Neural progenitor cell (in vitro differentiated cells): ENCODE data around the gene PCSK9. TPM values are rescaled to one million over a fixed set of nuclear protein-coding genes. Genes with fewer than 3 reads are reported as not detected.
A peak's percentile ranks its signal among the peaks of the same experiment; 100 is the strongest.

Experiments
- DNase-seq: peaks from one replicate; pipeline ENCODE4 v3.0.0-alpha.2; 2016; ENCODE audit warnings: low spot score
- H2AFZ ChIP-seq: fragments of 200-600 bp; sonication (generic); replicated peaks from 2 replicates; pipeline ENCODE4 v1.6.1; 2016; ENCODE audit warnings: antibody characterized with exemption
- H3F3A ChIP-seq: fragments of 200-600 bp; sonication (generic); 2 replicates; pipeline ENCODE4 v1.6.1; 2016; ENCODE audit warnings: antibody characterized with exemption, low read depth
- H3K27ac ChIP-seq: fragments of 200-600 bp; sonication (generic); 2 replicates; pipeline ENCODE4 v1.5.1; 2016; ENCODE audit warnings: mild to moderate bottlenecking
- H3K27me3 ChIP-seq: fragments of 200-600 bp; sonication (generic); 2 replicates; pipeline ENCODE4 v1.6.1; 2016; ENCODE audit warnings: mild to moderate bottlenecking, moderate library complexity
- H3K36me3 ChIP-seq: fragments of 200-600 bp; sonication (generic); 2 replicates; pipeline ENCODE4 v1.5.1; 2016
- H3K4me1 ChIP-seq: fragments of 200-600 bp; sonication (generic); 2 replicates; pipeline ENCODE4 v1.6.1; 2016; ENCODE audit warnings: mixed run types
- H3K4me2 ChIP-seq: fragments of 200-600 bp; sonication (generic); 2 replicates; pipeline ENCODE4 v1.6.1; 2016
- H3K4me3 ChIP-seq: fragments of 200-600 bp; sonication (generic); 2 replicates; pipeline ENCODE4 v1.5.1; 2016
- H3K79me2 ChIP-seq: fragments of 200-600 bp; sonication (generic); 2 replicates; pipeline ENCODE4 v1.6.1; 2016; ENCODE audit warnings: low read depth
- H3K9ac ChIP-seq: fragments of 200-600 bp; sonication (generic); 2 replicates; pipeline ENCODE4 v1.6.1; 2016
- H3K9me3 ChIP-seq: fragments of 200-600 bp; sonication (generic); 2 replicates; pipeline ENCODE4 v1.5.1; 2016; ENCODE audit warnings: low read depth
- H4K20me1 ChIP-seq: fragments of 200-600 bp; sonication (generic); 2 replicates; pipeline ENCODE4 v1.6.1; 2016; ENCODE audit warnings: low read depth
- H3K27ac Mint-ChIP-seq: 3 replicates; pipeline ENCODE4 v1.8.0; 2021; ENCODE audit warnings: mixed read lengths
- H3K27me3 Mint-ChIP-seq: 2 replicates; pipeline ENCODE4 v1.8.0; 2022; ENCODE audit warnings: low read depth, mild to moderate bottlenecking, inconsistent platforms, moderate library complexity, mixed read lengths; ENCODE audit not compliant: insufficient read depth
- H3K36me3 Mint-ChIP-seq: 3 replicates; pipeline ENCODE4 v1.8.0; 2021; ENCODE audit warnings: mixed read lengths
- H3K4me1 Mint-ChIP-seq: 3 replicates; pipeline ENCODE4 v1.8.0; 2021; ENCODE audit warnings: mixed read lengths
- H3K4me3 Mint-ChIP-seq: 3 replicates; pipeline ENCODE4 v1.8.0; 2021; ENCODE audit warnings: mild to moderate bottlenecking, moderate library complexity, mixed read lengths
- H3K9me3 Mint-ChIP-seq: 3 replicates; pipeline ENCODE4 v1.8.0; 2020; ENCODE audit warnings: mixed read lengths
- EZH2 ChIP-seq: fragments of 200-600 bp; sonication (generic); IDR thresholded peaks from 2 replicates; pipeline ENCODE4 v1.6.1; 2017; ENCODE audit warnings: antibody characterized with exemption, mild to moderate bottlenecking, moderate library complexity
- EZH2phosphoT487 ChIP-seq: fragments of 200-600 bp; sonication (generic); IDR thresholded peaks from 2 replicates; pipeline ENCODE4 v1.6.1; 2017; ENCODE audit warnings: antibody characterized with exemption
- total RNA-seq: library from RNA; depleted of rRNA; stranded (reverse); fragments of >200 nt; gene quantifications from 2 replicates; pipeline ENCODE4 v1.2.3, GENCODE V29; 2015; ENCODE audit warnings: low replicate concordance
- TF ChIP-seq, protein P1 (sequence below): fragments of 200-600 bp; sonication (generic); IDR thresholded peaks from 2 replicates; pipeline ENCODE4 v1.5.1; 2017; ENCODE audit warnings: antibody characterized with exemption, mild to moderate bottlenecking

The PCSK9 gene
- total RNA-seq, 1 donor from 2014 or later, result 4.5 TPM

- no peaks in the 10 kb centered on the region for H3K4me1 Mint-ChIP-seq
- DNase-seq, result no peak
- Histone ChIP-seq H4K20me1 (no peaks in the 10 kb centered on the region), H2AFZ (no peak overlapping the region), H3K79me2 (no peaks in the 10 kb centered on the region), H3K27me3 (no peaks in the 10 kb centered on the region), H3K36me3 (peaks cover 24% of the 10 kb centered on the region), H3K9ac (no peak overlapping the region), H3K4me3 (no peak overlapping the region), H3K27ac (no peak overlapping the region), H3K4me2 (no peak overlapping the region), H3K4me1 (no peaks in the 10 kb centered on the region), H3F3A (no peaks in the 10 kb centered on the region), H3K9me3 (no peaks in the 10 kb centered on the region)
- H3K27ac Mint-ChIP-seq, result no peak overlapping the region
- H3K36me3 Mint-ChIP-seq, result peaks cover 44% of the 10 kb centered on the region
- no peaks in the 10 kb centered on the region for H3K9me3 Mint-ChIP-seq
- H3K27me3 Mint-ChIP-seq, result no peaks in the 10 kb centered on the region
- H3K4me3 Mint-ChIP-seq, result no peak overlapping the region
- TF ChIP-seq, protein P1, sequence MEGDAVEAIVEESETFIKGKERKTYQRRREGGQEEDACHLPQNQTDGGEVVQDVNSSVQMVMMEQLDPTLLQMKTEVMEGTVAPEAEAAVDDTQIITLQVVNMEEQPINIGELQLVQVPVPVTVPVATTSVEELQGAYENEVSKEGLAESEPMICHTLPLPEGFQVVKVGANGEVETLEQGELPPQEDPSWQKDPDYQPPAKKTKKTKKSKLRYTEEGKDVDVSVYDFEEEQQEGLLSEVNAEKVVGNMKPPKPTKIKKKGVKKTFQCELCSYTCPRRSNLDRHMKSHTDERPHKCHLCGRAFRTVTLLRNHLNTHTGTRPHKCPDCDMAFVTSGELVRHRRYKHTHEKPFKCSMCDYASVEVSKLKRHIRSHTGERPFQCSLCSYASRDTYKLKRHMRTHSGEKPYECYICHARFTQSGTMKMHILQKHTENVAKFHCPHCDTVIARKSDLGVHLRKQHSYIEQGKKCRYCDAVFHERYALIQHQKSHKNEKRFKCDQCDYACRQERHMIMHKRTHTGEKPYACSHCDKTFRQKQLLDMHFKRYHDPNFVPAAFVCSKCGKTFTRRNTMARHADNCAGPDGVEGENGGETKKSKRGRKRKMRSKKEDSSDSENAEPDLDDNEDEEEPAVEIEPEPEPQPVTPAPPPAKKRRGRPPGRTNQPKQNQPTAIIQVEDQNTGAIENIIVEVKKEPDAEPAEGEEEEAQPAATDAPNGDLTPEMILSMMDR, result no peak
- no peak for TF ChIP-seq EZH2
- TF ChIP-seq EZH2phosphoT487, result no peak
Measured at GRCh38 chr1:55092475-55092874, 53.1 kb downstream of the PCSK9 start.

- Histone ChIP-seq H3K4me1 (no peaks in the 10 kb centered on the region), H3K4me2 (no peak overlapping the region), H3K79me2 (no peaks in the 10 kb centered on the region), H3K27ac (no peak overlapping the region), H2AFZ (no peak overlapping the region), H4K20me1 (no peaks in the 10 kb centered on the region), H3K4me3 (no peak overlapping the region), H3F3A (no peaks in the 10 kb centered on the region), H3K9ac (no peak overlapping the region), H3K36me3 (peaks cover 31% of the 10 kb centered on the region), H3K9me3 (no peaks in the 10 kb centered on the region), H3K27me3 (no peaks in the 10 kb centered on the region)
- Mint-ChIP-seq H3K27ac (no peak overlapping the region), H3K9me3 (no peaks in the 10 kb centered on the region), H3K36me3 (peaks cover 39% of the 10 kb centered on the region), H3K4me1 (no peaks in the 10 kb centered on the region), H3K4me3 (no peak overlapping the region), H3K27me3 (peaks cover 2% of the 10 kb centered on the region)
- DNase-seq, result no peak
- TF ChIP-seq, protein P1, result no peak
- TF ChIP-seq EZH2phosphoT487 (no peak), EZH2 (no peak)
Measured at GRCh38 chr1:55095095-55095494, 55.7 kb downstream of the PCSK9 start.

DNA sequence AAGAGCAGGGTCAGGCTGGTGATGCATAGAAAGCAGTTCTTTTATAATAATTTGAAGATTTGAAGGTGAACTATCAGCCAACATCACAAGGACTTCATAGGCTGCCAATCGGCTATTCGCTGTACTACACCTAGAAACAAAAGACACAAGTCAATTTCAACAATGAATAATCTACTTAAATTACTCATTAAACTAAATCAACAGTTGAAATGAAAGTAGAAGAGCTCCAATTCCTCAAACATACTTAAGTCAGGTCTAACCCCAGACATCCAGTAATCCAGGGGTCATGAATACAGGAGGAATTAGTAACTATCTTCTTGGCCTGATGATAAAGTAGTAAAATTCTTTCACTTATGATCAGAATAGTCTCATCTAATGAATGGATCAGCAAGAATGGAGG is 64.5 kb downstream of the PCSK9 start:
- Histone ChIP-seq H3K4me2 (no peak overlapping the region), H3K9ac (no peak overlapping the region), H4K20me1 (no peaks in the 10 kb centered on the region), H3K4me1 (no peaks in the 10 kb centered on the region), H3F3A (no peaks in the 10 kb centered on the region), H3K79me2 (no peaks in the 10 kb centered on the region), H3K27me3 (no peaks in the 10 kb centered on the region), H3K4me3 (no peak overlapping the region), H2AFZ (no peak overlapping the region), H3K9me3 (no peaks in the 10 kb centered on the region), H3K27ac (no peak overlapping the region), H3K36me3 (peaks cover 12% of the 10 kb centered on the region)
- H3K9me3 Mint-ChIP-seq, result no peaks in the 10 kb centered on the region
- H3K27me3 Mint-ChIP-seq, result peaks cover 1% of the 10 kb centered on the region
- peaks cover 29% of the 10 kb centered on the region for H3K36me3 Mint-ChIP-seq
- DNase-seq, result no peak
- H3K27ac Mint-ChIP-seq, result peak overlapping the region; percentile 15
- no peaks in the 10 kb centered on the region for H3K4me1 Mint-ChIP-seq
- H3K4me3 Mint-ChIP-seq, result no peak overlapping the region
- TF ChIP-seq EZH2 (no peak), EZH2phosphoT487 (no peak)
- TF ChIP-seq, protein P1, result no peak
